SK-N-MC (cell line): ENCODE results near the gene ZFYVE21.

Experiments used
- DNase-seq: peaks from one replicate; pipeline ENCODE4 v3.0.0-alpha.2; 2011; ENCODE audit warnings: low read depth, low spot score
- H3K27ac ChIP-seq: fragments of 200-600 bp; sonication (generic); 2 replicates; pipeline ENCODE4 v1.5.1; 2016; ENCODE audit warnings: mixed run types
- H3K36me3 ChIP-seq: fragments of 200-600 bp; sonication (generic); 2 replicates; pipeline ENCODE4 v1.6.1; 2017; ENCODE audit warnings: antibody characterized with exemption, low read length, mixed read lengths; ENCODE audit not compliant: insufficient read depth
- H3K4me3 ChIP-seq: fragments of 200-600 bp; sonication (generic); 2 replicates; pipeline ENCODE4 v1.5.1; 2016
- H3K9ac ChIP-seq: fragments of 200-600 bp; sonication (generic); 2 replicates; pipeline ENCODE4 v1.8.0; 2017; ENCODE audit warnings: mixed run types, mixed read lengths; ENCODE audit not compliant: insufficient read length
- H3K9me3 ChIP-seq: fragments of 200-600 bp; sonication (generic); 2 replicates; pipeline ENCODE4 v1.6.1; 2017; ENCODE audit warnings: low read depth, mild to moderate bottlenecking, antibody characterized with exemption, low read length, moderate library complexity, mixed read lengths
- EZH2 ChIP-seq: fragments of 200-600 bp; sonication (generic); IDR thresholded peaks from one replicate; pipeline ENCODE4 v1.6.1; 2017; ENCODE audit warnings: antibody characterized with exemption
- FOXP2 ChIP-seq: optimal IDR thresholded peaks from 2 replicates; pipeline ENCODE3; 2011; ENCODE audit warnings: mild to moderate bottlenecking, moderate library complexity; ENCODE audit not compliant: insufficient read depth; ENCODE audit errors: extremely low read length, control extremely low read depth
- POLR2AphosphoS5 ChIP-seq: IDR thresholded peaks from 2 replicates; pipeline ENCODE4 v1.6.1; 2012; ENCODE audit warnings: mild to moderate bottlenecking, low read depth, low read length, borderline replicate concordance

Gene ZFYVE21

DNA sequence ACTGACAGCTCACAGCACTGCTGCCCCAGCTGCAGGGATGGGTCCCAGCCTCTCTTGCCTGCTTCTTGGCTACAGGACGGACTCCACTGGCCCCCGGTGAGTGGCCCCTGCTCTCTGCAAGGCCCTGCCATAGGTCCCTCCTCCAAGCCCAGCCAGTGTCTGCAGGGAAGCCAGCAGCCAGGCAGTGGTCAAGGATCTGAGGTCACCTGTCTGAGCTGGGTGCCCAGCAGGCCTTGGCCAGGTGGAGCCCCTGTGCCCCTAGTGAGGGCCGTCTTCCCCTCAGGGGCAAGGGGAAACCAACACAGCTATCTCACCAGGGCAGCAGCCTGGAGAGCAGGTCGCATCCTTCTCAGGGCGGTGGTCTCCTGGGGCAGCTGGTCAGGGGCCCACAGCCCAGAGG lies 13.5 kb upstream of the ZFYVE21 start:
- TF ChIP-seq EZH2 = no peak
- TF ChIP-seq POLR2AphosphoS5 = no peak
- no peak overlapping the region for H3K4me3 ChIP-seq
- DNase-seq = no peak
- no peaks in the 10 kb centered on the region for H3K9me3 ChIP-seq
- no peak overlapping the region for H3K27ac ChIP-seq
- H3K36me3 ChIP-seq = peaks cover 72% of the 10 kb centered on the region
- no peak overlapping the region for H3K9ac ChIP-seq

DNA sequence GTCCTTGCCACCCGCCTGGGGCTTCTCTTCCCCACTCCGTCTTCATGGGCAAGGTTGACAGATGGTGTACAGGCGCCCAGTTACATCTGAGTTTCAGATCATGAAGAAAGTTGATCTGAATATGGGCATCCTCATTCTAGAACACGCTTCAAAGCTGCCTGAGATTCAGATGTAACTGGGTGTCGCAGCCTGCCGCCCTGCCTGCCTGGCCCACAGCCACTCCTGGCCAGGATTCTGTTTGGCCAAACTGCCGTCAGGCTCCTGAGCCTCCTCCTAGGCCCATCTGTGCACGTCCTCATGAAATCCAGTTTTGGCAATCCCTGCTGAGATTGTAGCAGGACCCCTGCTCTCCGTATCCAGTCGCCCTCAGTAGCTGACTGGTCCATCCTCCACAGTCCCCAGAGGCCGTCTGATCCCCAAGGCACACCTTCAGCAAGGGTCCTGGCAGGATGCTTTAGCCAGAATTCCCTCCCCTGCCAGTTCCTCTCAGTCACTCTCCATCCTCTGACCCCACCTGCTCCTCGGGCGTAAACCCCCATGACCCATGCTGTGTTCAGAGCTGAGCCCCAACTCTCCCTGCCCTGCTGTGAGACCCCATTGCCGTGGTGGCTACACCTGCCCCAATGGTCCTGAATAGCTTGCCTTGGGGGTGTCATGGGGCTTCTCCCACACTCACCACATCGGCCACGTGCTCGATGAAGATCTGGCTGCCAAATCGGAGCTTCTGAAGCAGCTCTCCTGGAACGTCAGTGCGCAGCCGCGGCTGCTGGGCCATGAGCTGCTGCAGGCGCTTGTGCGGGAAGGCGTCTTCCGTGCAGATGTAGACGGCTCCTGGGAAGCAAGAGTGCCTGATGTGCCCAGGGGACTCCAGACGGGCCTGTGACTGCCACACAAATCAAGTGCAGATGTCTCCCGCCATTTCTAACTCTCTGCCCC lies 12.8 kb upstream of the ZFYVE21 start:
- Histone ChIP-seq H3K27ac (peak overlapping the region; percentile 82), H3K9ac (no peak overlapping the region), H3K36me3 (peaks cover 75% of the 10 kb centered on the region)

DNA sequence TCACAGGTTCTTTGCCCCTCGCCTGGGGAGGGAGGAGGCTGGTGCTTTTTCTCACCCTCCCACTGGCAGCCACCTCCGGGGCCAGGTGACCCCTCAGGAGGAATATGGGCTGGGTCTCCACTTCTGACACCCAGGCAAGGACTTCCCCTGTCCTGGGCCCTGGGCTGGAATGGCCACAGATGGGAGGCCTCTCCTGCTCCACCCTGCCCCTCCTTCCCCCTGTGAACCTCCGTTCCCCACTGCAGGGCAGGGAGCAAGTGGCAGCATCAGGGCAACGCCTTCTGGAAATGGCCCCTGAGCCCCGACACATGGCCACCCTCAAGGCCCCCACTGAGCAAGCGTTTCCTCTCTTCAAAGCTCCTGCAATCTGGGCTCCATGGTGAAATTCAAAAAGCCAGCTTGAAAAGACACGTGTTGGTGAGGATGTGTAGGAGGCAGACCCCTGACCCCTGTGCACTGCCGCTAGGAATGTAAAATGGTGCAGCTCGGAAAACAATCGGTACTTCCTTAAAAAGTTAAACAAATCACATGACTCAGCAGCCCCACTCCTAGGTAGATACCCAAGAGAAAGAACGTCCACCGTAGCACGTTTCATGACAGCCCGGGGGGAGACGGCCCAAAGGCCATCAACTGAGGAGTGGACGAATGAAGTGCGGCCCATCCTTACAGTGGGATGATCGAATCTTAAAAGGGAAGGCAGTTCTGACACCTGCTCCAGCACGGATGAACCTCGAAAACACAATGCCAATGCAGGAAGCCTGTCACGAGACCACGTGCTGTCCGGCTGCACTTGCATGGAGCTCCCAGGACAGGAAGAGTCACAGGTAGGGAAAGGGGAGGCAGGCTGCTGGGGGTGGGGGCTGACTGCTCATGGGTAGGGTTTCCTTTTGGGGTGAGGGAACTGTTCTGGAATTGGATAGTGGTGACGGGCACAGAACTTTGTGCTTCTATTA lies 11.9 kb upstream of the ZFYVE21 start:
- Histone ChIP-seq H3K9me3 (no peaks in the 10 kb centered on the region), H3K27ac (peak overlapping the region; percentile 82), H3K9ac (no peak overlapping the region), H3K4me3 (no peak overlapping the region), H3K36me3 (peaks cover 73% of the 10 kb centered on the region)
- no peak for DNase-seq
- TF ChIP-seq POLR2AphosphoS5 = no peak

More for the DNA sequence above, 12.8 kb upstream of the ZFYVE21 start:
- no peak for DNase-seq
- Histone ChIP-seq H3K9me3 (no peaks in the 10 kb centered on the region), H3K4me3 (no peak overlapping the region)
- no peak for TF ChIP-seq FOXP2
- TF ChIP-seq EZH2 = no peak
- TF ChIP-seq POLR2AphosphoS5 = peak; percentile 32; the same call in 1 of the 2 replicates

DNA sequence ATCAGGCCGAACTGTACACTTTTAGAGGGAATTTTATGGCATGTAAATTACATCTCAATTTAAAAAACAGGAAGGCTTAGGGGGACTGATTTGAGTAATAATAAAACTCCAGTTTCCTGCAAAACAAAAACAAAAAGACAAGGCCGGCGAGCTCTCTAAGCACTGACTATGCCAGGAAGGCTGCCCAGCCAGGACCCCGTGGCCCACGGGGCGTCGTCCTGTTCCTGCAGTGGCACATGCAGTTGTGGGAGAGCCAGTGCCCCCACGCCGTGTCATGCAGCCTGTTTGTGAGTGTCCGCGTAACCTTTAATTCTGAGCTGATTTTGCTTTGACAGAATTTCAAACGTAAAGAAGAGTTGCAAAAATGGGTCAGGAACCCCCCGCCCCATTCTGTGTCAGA lies 10.9 kb upstream of the ZFYVE21 start:
- Histone ChIP-seq H3K36me3 (peaks cover 64% of the 10 kb centered on the region), H3K4me3 (no peak overlapping the region), H3K9ac (no peak overlapping the region), H3K27ac (peak overlapping the region; percentile 82), H3K9me3 (no peaks in the 10 kb centered on the region)
- TF ChIP-seq FOXP2 (no peak), POLR2AphosphoS5 (no peak), EZH2 (no peak)
- no peak for DNase-seq

DNA sequence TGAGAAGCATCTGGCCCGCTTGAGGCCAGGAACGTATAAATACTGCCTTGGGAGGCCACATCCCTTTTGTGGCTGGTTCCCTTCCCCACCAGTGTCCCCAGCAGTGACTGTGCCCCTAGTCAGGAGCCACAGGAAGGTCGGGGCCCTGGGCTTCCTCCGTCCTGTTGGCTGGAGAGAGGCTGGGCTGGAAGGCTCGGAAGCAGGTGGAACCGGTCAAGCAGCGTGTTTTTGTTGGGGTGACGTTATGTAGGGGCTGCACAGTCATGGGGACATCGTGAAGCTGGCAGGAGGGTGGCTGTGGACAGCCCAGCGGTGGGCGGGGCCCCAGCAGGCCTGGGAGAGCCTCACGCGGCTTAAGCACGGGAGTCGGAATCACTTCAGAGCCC lies 10.5 kb upstream of the ZFYVE21 start:
- H3K36me3 ChIP-seq = peaks cover 61% of the 10 kb centered on the region
- H3K9ac ChIP-seq = no peak overlapping the region
- no peak overlapping the region for H3K4me3 ChIP-seq
- DNase-seq = no peak
- H3K27ac ChIP-seq = peak overlapping the region; percentile 82
- no peaks in the 10 kb centered on the region for H3K9me3 ChIP-seq
- no peak for TF ChIP-seq POLR2AphosphoS5
- no peak for TF ChIP-seq FOXP2
- TF ChIP-seq EZH2 = no peak

DNA sequence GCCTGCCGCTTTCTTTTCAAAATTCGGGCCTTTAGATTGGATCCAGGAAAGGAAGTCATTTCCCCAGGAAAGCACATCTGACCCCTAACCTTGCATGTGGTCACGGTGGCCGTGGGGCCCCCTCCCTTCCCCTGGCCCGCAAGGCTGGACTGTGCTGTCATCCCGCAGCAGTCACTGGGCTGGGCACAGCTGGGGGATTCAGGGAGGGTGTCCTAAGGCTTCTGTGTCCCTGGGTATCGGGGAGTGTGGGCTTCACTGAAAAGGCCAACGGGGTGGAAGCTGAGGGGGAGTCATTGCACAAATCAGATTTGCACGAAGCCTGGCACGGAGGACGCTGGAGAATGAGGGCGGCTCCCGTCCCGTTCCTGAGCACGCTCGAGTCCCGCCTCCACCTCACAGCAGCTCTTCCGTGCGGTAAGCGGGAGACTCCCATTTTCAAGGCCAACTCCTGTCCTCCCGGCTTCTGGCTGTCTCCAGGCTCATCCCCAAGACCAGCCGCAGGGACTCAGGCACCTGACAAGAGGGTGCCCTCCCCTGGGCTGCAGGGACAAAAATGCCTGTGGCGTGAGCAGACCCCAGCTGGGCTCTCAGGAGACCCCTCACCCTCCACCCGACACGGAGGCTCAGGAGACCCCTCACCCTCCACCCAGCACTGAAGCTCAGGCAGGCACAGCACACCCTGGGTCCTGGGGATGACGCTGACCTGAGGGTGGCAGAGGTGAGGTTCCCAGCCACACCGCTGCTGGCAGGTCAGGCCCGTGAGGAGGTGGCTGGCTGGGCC lies 9.9 kb upstream of the ZFYVE21 start:
- no peaks in the 10 kb centered on the region for H3K9me3 ChIP-seq
- H3K9ac ChIP-seq = no peak overlapping the region
- peaks cover 56% of the 10 kb centered on the region for H3K36me3 ChIP-seq
- DNase-seq = no peak
- peak overlapping the region; percentile 82 for H3K27ac ChIP-seq
- no peak overlapping the region for H3K4me3 ChIP-seq
- TF ChIP-seq POLR2AphosphoS5 = 0 out of 2 replicates have a peak, but pooled peaks have one; percentile 1
- TF ChIP-seq EZH2 = no peak
- TF ChIP-seq FOXP2 = no peak

DNA sequence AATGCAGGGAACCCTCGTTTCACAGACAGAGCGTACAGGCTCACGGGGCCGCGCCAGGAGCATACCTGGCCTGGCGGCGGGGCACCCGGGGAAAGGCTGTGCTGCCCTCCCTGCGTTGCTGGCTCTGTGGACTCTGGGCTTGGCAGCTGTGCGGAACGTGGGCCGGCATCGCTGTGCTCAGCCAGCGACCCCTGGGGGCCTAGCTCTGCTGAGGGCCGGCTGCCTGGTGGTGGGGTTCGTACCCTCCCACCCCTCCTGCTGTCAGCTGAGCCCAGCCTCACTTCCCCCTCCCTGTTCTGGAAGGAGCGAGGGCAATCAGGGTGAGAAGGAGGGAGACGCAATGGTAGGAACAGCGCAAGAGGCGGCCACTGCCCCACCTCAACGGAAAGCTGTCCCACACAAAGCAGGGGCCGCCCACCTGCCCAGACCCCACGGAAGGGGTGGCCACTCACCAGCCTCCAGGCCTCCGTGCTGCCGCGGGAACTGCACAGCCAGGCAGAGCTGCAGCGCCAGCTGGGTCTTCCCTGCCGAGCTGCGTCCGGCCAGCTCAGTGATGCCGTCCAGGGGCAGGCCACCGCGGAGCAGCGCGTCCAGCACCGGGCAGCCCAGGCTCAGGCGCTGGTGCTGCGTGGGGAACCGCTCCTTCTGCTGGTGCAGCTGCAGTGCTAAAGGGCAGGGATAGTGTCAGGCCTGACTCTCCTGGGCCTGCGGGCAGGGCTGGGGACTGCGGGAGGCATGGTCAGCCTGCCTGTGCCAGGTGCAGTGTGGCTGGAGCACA lies 8.9 kb upstream of the ZFYVE21 start:
- Histone ChIP-seq H3K27ac (peak overlapping the region; percentile 60; the same call in 1 of the 2 replicates), H3K9me3 (no peaks in the 10 kb centered on the region), H3K4me3 (no peak overlapping the region), H3K36me3 (peaks cover 57% of the 10 kb centered on the region), H3K9ac (no peak overlapping the region)
- TF ChIP-seq EZH2 = no peak
- TF ChIP-seq FOXP2 = no peak
- no peak for TF ChIP-seq POLR2AphosphoS5
- no peak for DNase-seq
